ENCODE results near the gene ZNF772. TPM values are rescaled to one million over a fixed set of nuclear protein-coding genes. Genes with fewer than 3 reads are reported as not detected.

Gene ZNF772
- total RNA-seq, 1 experiment from 2014 or later, result 11.4 TPM

DNA sequence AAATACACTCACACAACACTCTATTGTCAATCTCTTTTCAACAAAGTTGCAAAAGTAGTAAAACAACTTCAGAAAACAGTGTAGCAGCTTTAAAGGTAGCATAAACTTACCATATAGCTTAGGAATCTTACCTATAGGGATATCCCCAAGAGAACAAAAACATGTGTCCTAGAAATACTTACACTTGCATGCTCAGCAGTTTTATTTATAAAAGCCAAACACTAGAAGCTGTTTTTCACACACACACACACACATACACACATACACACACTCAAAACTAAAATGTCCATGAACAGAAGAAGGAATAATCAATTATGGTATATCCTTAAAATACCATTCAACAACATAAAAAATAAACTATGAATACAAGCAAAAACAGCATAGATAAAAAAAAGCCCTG lies 34.1 kb upstream of the ZNF772 start:
- Mint-ChIP-seq H3K4me1 (no peaks in the 10 kb centered on the region), H3K36me3 (ENCODE audit: insufficient read depth in 1 of 3, low read depth in 3 of 3) (peaks cover 36 to 66% (median 46%) of the 10 kb centered on the region in 3 experiments), H3K9me3 (peaks cover 68 to 75% of the 10 kb centered on the region in 2 experiments), H3K27ac (no peak overlapping the region), H3K27me3 (ENCODE audit: low read depth) (no peaks in the 10 kb centered on the region; the same call in 1 of the 2 replicates), H3K4me3 (no peak overlapping the region)
- no peak overlapping the region for H4K91ac ChIP-seq (ENCODE audit: insufficient read length, low read depth, low read length)
- H2AFZ ChIP-seq (ENCODE audit: low read length), result no peak overlapping the region
- H3K4ac ChIP-seq (ENCODE audit: low read depth, low read length), result no peak overlapping the region
- no peak overlapping the region for H2BK5ac ChIP-seq (ENCODE audit: insufficient read length, low read length)
- H2AK5ac ChIP-seq (ENCODE audit: insufficient read length, low read length), result no peak overlapping the region
- no peak overlapping the region for H3K14ac ChIP-seq (ENCODE audit: insufficient read depth, low read length)
- H3K18ac ChIP-seq (ENCODE audit: insufficient read length, low read depth, low read length), result no peak overlapping the region
- no peak overlapping the region for H4K8ac ChIP-seq (replicated peaks; ENCODE audit: insufficient read length, low read depth, low read length)
- H3K9me3 ChIP-seq (ENCODE audit: control insufficient read depth, low read depth, low read length), result peaks cover 19% of the 10 kb centered on the region
- H3T11ph ChIP-seq (ENCODE audit: low read length), result no peak overlapping the region
- no peaks in the 10 kb centered on the region for H3K4me1 ChIP-seq (ENCODE audit: insufficient read depth, low read length)
- no peak for DNase-seq
- H4K5ac ChIP-seq (ENCODE audit: insufficient read length, low read depth, low read length), result no peak overlapping the region
- H3K4me2 ChIP-seq (ENCODE audit: insufficient read depth, insufficient read length, low read length), result no peak overlapping the region
- no peak overlapping the region for H2BK12ac ChIP-seq (ENCODE audit: insufficient read length, low read depth, low read length)
- H3K56ac ChIP-seq (ENCODE audit: insufficient read length, low read depth, low read length), result no peak overlapping the region
- H3K79me1 ChIP-seq (ENCODE audit: insufficient read depth, low read depth, low read length, poor library complexity, severe bottlenecking), result no peaks in the 10 kb centered on the region
- H3K27me3 ChIP-seq (ENCODE audit: insufficient read depth, low read length), result no peaks in the 10 kb centered on the region
- H3K23me2 ChIP-seq (ENCODE audit: insufficient read length, low read depth, low read length, poor library complexity, severe bottlenecking), result no peaks in the 10 kb centered on the region
- no peaks in the 10 kb centered on the region for H3K79me2 ChIP-seq (ENCODE audit: insufficient read depth, low read length)
- TF ChIP-seq, protein P1, sequence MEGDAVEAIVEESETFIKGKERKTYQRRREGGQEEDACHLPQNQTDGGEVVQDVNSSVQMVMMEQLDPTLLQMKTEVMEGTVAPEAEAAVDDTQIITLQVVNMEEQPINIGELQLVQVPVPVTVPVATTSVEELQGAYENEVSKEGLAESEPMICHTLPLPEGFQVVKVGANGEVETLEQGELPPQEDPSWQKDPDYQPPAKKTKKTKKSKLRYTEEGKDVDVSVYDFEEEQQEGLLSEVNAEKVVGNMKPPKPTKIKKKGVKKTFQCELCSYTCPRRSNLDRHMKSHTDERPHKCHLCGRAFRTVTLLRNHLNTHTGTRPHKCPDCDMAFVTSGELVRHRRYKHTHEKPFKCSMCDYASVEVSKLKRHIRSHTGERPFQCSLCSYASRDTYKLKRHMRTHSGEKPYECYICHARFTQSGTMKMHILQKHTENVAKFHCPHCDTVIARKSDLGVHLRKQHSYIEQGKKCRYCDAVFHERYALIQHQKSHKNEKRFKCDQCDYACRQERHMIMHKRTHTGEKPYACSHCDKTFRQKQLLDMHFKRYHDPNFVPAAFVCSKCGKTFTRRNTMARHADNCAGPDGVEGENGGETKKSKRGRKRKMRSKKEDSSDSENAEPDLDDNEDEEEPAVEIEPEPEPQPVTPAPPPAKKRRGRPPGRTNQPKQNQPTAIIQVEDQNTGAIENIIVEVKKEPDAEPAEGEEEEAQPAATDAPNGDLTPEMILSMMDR (conservative IDR thresholded peaks at IDR 0.05), result no peak
- H2BK120ac ChIP-seq (ENCODE audit: low read depth, low read length, poor library complexity, severe bottlenecking), result no peak overlapping the region
- H2BK20ac ChIP-seq (ENCODE audit: low read depth, low read length, poor library complexity, severe bottlenecking), result no peak overlapping the region
- H2BK15ac ChIP-seq (ENCODE audit: low read depth, low read length), result no peak overlapping the region
- H3K23ac ChIP-seq (ENCODE audit: insufficient read length, low read depth, low read length), result no peak overlapping the region
- no peak overlapping the region for H3K27ac ChIP-seq (ENCODE audit: insufficient read length, low read depth, low read length)
- no peaks in the 10 kb centered on the region for H4K20me1 ChIP-seq (ENCODE audit: control insufficient read depth, insufficient read depth, insufficient read length)
- H3K9ac ChIP-seq (ENCODE audit: extremely low read depth, insufficient read length, low read length), result no peak overlapping the region
